Liver (tissue), 9 donors: ENCODE data around the gene GGT1. TPM values are rescaled to one million over a fixed set of nuclear protein-coding genes. Genes with fewer than 3 reads are reported as not detected.

Source experiments
- DNase-seq: peaks from one replicate; pipeline ENCODE4 v3.0.0-alpha.2; 2017; ENCODE audit warnings: low spot score
- H3K27ac ChIP-seq, 2 donors: one replicate each; pipeline ENCODE4 v1.7.0; 2013; ENCODE audit warnings: inconsistent platforms in 2 of 2, low read length in 2 of 2, control low read depth in 1 of 2, low read depth in 1 of 2, mild to moderate bottlenecking in 1 of 2
- H3K27me3 ChIP-seq, 4 donors: one replicate each; pipeline versions ENCODE4 v1.6.1 to v1.7.0; 2013; ENCODE audit warnings: low read length in 3 of 4, inconsistent platforms in 1 of 4, mild to moderate bottlenecking in 1 of 4, moderate library complexity in 1 of 4; ENCODE audit not compliant: control insufficient read depth in 4 of 4, insufficient read depth in 4 of 4
- H3K36me3 ChIP-seq, 4 donors: one replicate each; pipeline versions ENCODE4 v1.6.1 to v1.7.0; 2013; ENCODE audit warnings: low read length in 3 of 4, mild to moderate bottlenecking in 3 of 4, low read depth in 1 of 4, moderate library complexity in 1 of 4; ENCODE audit not compliant: control insufficient read depth in 4 of 4, insufficient read depth in 3 of 4
- H3K4me1 ChIP-seq, 4 donors: one replicate each; pipeline versions ENCODE4 v1.6.1 to v1.7.0; 2013; ENCODE audit warnings: low read length in 3 of 4, mild to moderate bottlenecking in 3 of 4, moderate library complexity in 1 of 4; ENCODE audit not compliant: control insufficient read depth in 4 of 4, insufficient read depth in 4 of 4
- H3K4me3 ChIP-seq, 3 donors: one replicate each; pipeline versions ENCODE4 v1.6.1 to v1.7.0; 2013; ENCODE audit warnings: low read length in 3 of 3, control low read depth in 1 of 3, low read depth in 1 of 3, mild to moderate bottlenecking in 1 of 3
- H3K9ac ChIP-seq, 2 donors: one replicate each; pipeline ENCODE4 v1.7.0; 2013; ENCODE audit warnings: low read length in 2 of 2, mild to moderate bottlenecking in 2 of 2, moderate library complexity in 2 of 2, control low read depth in 1 of 2, low read depth in 1 of 2
- H3K9me3 ChIP-seq, 4 donors: one replicate each; pipeline versions ENCODE4 v1.6.1 to v1.7.0; 2013; ENCODE audit warnings: low read length in 3 of 4; ENCODE audit not compliant: control insufficient read depth in 4 of 4
- ATF3 ChIP-seq: IDR thresholded peaks from 2 replicates; pipeline ENCODE4 v1.6.1; 2016; ENCODE audit warnings: antibody characterized with exemption
- CTCF ChIP-seq: fragments of 150-350 bp; IDR thresholded peaks from 2 replicates; pipeline ENCODE4 v1.5.1; 2017; ENCODE audit warnings: improper control_type of control experiment, low read depth, low read length; ENCODE audit not compliant: missing input control
- EGR1 ChIP-seq, 2 donors: IDR thresholded peaks; 2 replicates each; pipeline ENCODE4 v1.6.1; 2016 to 2018; ENCODE audit warnings: antibody characterized with exemption in 2 of 2, low read depth in 2 of 2
- FOXA1 ChIP-seq: IDR thresholded peaks from 2 replicates; pipeline ENCODE4 v1.6.1; 2016; ENCODE audit warnings: antibody characterized with exemption
- FOXA2 ChIP-seq: IDR thresholded peaks from 2 replicates; pipeline ENCODE4 v1.6.1; 2016; ENCODE audit warnings: antibody characterized with exemption
- GABPA ChIP-seq, 2 donors: IDR thresholded peaks in 1 of 2; conservative IDR thresholded peaks in 1 of 2; 2 replicates each; pipeline ENCODE4 v1.6.1; 2016; ENCODE audit warnings: antibody characterized with exemption in 2 of 2, mild to moderate bottlenecking in 1 of 2, moderate library complexity in 1 of 2
- HNF4A ChIP-seq, 2 donors: conservative IDR thresholded peaks; 2 replicates each; pipeline ENCODE4 v1.6.1; 2016; ENCODE audit warnings: antibody characterized with exemption in 2 of 2, mild to moderate bottlenecking in 2 of 2
- HNF4G ChIP-seq: IDR thresholded peaks from 2 replicates; pipeline ENCODE4 v1.6.1; 2016; ENCODE audit warnings: antibody characterized with exemption
- JUND ChIP-seq, 2 donors: IDR thresholded peaks; 2 replicates each; pipeline ENCODE4 v1.6.1; 2016; ENCODE audit warnings: antibody characterized with exemption in 2 of 2
- MAX ChIP-seq: IDR thresholded peaks from 2 replicates; pipeline ENCODE4 v1.6.1; 2016; ENCODE audit warnings: antibody characterized with exemption
- NR2F2 ChIP-seq: IDR thresholded peaks from 2 replicates; pipeline ENCODE4 v1.6.1; 2016; ENCODE audit warnings: antibody characterized with exemption
- RAD21 ChIP-seq, 2 donors: IDR thresholded peaks; 2 replicates each; pipeline ENCODE4 v1.6.1; 2016; ENCODE audit warnings: antibody characterized with exemption in 2 of 2, mild to moderate bottlenecking in 2 of 2
- REST ChIP-seq: IDR thresholded peaks from 2 replicates; pipeline ENCODE4 v1.6.1; 2016; ENCODE audit warnings: antibody characterized with exemption, mild to moderate bottlenecking
- RXRA ChIP-seq, 2 donors: IDR thresholded peaks; 2 replicates each; pipeline ENCODE4 v1.6.1; 2017 to 2018; ENCODE audit warnings: antibody characterized with exemption in 2 of 2, mild to moderate bottlenecking in 1 of 2
- TAF1 ChIP-seq: conservative IDR thresholded peaks from 2 replicates; pipeline ENCODE4 v1.6.1; 2016; ENCODE audit warnings: antibody characterized with exemption, mild to moderate bottlenecking
- YY1 ChIP-seq: IDR thresholded peaks from 2 replicates; pipeline ENCODE4 v1.6.1; 2016; ENCODE audit warnings: antibody characterized with exemption, mild to moderate bottlenecking
- ZBTB33 ChIP-seq: IDR thresholded peaks from 2 replicates; pipeline ENCODE4 v1.6.1; 2016; ENCODE audit warnings: antibody characterized with exemption
- WGBS: extraction: QIAGEN DNeasy Blood & Tissue Kit; methylation state at CpG from one replicate; pipeline ENCODE4 v1.1.7; 2013; 5-methylcytosine and 5-hydroxymethylcytosine counted together
- polyA plus RNA-seq, 2 donors: library from polyadenylated mRNA; stranded (reverse) in 1 of 2; unstranded in 1 of 2; fragments of 200-250 nt in 1 of 2; fragments of >200 nt in 1 of 2; fragmentation: Nextera tagmentation in 1 of 2; extraction: Ambion mirVana in 1 of 2; gene quantifications; one replicate each; pipeline versions ENCODE4 v1.2.1 to v1.2.3, GENCODE V29; 2013 to 2015
- total RNA-seq, 2 donors: library from RNA; depleted of rRNA; stranded (reverse); fragments of >200 nt; gene quantifications; one replicate each; pipeline ENCODE4 v1.2.3, GENCODE V29; 2014
- donor health status: healthy.
- donor health status: healthy.
- donor health status: healthy.
- donor health status: healthy.
- donor health status: healthy.

GGT1 gene
- total and polyA plus RNA-seq, 4 donors = 90.5 to 147 (median 112) TPM

- TF ChIP-seq CTCF = no peak
- TF ChIP-seq RAD21 (IDR thresholded peaks at IDR 0.05) = peak; percentile 41 to 43
- TF ChIP-seq YY1 = no peak
- no peak for TF ChIP-seq ATF3
- peak in 1 of 2 donors; percentile 62 for TF ChIP-seq JUND (IDR thresholded peaks at IDR 0.05)
- peak in 1 of 2 donors; percentile 68 for TF ChIP-seq HNF4A (conservative IDR thresholded peaks at IDR 0.05)
- peak; percentile 63 to 80 for TF ChIP-seq RXRA (IDR thresholded peaks at IDR 0.05)
- peak; percentile 35 for TF ChIP-seq FOXA1
These were observed 9.0 kb upstream of the GGT1 start (continued) for GRCh38 chr22:24593836-24594568.

- DNase-seq = no peak
- Histone ChIP-seq H3K36me3 (no peaks in the 10 kb centered on the region), H3K4me3 (no peak overlapping the region), H3K9me3 (no peaks in the 10 kb centered on the region), H3K4me1 (peaks cover 20 to 38% (median 30%) of the 10 kb centered on the region in 4 donors), H3K27me3 (no peaks in the 10 kb centered on the region), H3K9ac (peak overlapping the region in 1 of 2 donors; percentile 21), H3K27ac (peak overlapping the region; percentile 75 to 76)
- no peak for TF ChIP-seq TAF1
- TF ChIP-seq HNF4G = no peak
- TF ChIP-seq EGR1 (IDR thresholded peaks at IDR 0.05; ENCODE audit: low read depth in 2 of 2) = no peak
- no peak for TF ChIP-seq MAX
- TF ChIP-seq YY1 = no peak
- TF ChIP-seq RAD21 (IDR thresholded peaks at IDR 0.05) = no peak
- TF ChIP-seq GABPA (IDR thresholded peaks at IDR 0.05 in 1 of 2, conservative IDR thresholded peaks at IDR 0.05 in 1 of 2) = no peak
- TF ChIP-seq ZBTB33 = no peak
- no peak for TF ChIP-seq JUND (IDR thresholded peaks at IDR 0.05)
- no peak for TF ChIP-seq NR2F2
- TF ChIP-seq FOXA1 = no peak
- no peak for TF ChIP-seq REST
- no peak for TF ChIP-seq FOXA2
- no peak for TF ChIP-seq CTCF
- TF ChIP-seq RXRA (IDR thresholded peaks at IDR 0.05) = no peak
- no peak for TF ChIP-seq HNF4A (conservative IDR thresholded peaks at IDR 0.05)
- 62% methylated on average over 7 of the region's 7 CpGs for WGBS
These were observed 8.3 kb upstream of the GGT1 start for GRCh38 chr22:24594569-24595120.
